Fibroblast of the aortic adventitia (primary cell): ENCODE results near the gene PDE7B. TPM values are rescaled to one million over a fixed set of nuclear protein-coding genes. Genes with fewer than 3 reads are reported as not detected.

ENCODE experiments used
- DNase-seq: peaks from one replicate; pipeline ENCODE4 v3.0.0-alpha.2; 2010; ENCODE audit warnings: low read depth
- H3K4me3 ChIP-seq: 2 replicates; pipeline ENCODE4 v1.5.1; 2011; ENCODE audit warnings: low read depth, mild to moderate bottlenecking, control low read depth, low read length, moderate library complexity
- total RNA-seq: library from RNA; depleted of rRNA; stranded (reverse); fragments of >200 nt; gene quantifications from 2 replicates; pipeline ENCODE4 v1.2.3, GENCODE V29; 2012; ENCODE audit warnings: low replicate concordance
- TF ChIP-seq, protein P1 (sequence below): IDR thresholded peaks from 2 replicates; pipeline ENCODE4 v1.5.1; 2011; ENCODE audit warnings: mild to moderate bottlenecking, low read length, control low read depth, inconsistent platforms; ENCODE audit not compliant: insufficient read depth

Gene PDE7B
- total RNA-seq, 1 donor: 23.9 TPM

DNA sequence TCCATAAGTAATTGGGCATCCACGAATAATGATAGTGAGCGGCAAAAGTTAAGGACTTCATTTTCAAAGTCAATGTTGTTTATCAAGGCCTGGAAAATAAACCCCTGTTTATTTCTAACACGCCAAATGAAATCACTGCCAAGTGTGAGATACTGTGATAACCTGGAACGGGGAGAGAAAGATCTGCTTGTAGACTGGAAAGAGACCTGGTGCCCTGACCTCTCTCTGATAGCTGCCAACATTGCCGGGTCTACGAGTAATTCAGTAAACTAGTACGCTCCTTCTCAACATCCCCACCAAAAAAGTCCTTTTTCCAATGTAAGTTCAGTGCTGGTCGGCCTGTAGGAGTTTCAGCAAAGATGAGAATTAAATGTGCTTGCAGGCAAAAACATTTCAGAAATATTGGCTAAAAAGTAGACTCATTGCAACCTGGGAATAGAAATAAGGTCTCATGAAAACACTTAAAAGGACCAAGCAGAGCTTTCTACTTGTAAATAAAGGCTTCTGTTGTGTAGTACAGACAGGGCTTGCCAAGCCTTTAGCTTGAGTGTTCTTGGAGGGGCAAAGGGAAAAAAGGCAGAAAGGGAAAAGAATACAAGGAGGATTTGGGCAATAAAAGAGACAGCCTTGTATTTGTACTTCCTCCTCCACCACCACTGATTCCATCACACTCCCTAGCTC, 43.9 kb downstream of the PDE7B start:
- TF ChIP-seq, protein P1, sequence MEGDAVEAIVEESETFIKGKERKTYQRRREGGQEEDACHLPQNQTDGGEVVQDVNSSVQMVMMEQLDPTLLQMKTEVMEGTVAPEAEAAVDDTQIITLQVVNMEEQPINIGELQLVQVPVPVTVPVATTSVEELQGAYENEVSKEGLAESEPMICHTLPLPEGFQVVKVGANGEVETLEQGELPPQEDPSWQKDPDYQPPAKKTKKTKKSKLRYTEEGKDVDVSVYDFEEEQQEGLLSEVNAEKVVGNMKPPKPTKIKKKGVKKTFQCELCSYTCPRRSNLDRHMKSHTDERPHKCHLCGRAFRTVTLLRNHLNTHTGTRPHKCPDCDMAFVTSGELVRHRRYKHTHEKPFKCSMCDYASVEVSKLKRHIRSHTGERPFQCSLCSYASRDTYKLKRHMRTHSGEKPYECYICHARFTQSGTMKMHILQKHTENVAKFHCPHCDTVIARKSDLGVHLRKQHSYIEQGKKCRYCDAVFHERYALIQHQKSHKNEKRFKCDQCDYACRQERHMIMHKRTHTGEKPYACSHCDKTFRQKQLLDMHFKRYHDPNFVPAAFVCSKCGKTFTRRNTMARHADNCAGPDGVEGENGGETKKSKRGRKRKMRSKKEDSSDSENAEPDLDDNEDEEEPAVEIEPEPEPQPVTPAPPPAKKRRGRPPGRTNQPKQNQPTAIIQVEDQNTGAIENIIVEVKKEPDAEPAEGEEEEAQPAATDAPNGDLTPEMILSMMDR: no peak
- H3K4me3 ChIP-seq: no peak overlapping the region
- DNase-seq: no peak

DNA sequence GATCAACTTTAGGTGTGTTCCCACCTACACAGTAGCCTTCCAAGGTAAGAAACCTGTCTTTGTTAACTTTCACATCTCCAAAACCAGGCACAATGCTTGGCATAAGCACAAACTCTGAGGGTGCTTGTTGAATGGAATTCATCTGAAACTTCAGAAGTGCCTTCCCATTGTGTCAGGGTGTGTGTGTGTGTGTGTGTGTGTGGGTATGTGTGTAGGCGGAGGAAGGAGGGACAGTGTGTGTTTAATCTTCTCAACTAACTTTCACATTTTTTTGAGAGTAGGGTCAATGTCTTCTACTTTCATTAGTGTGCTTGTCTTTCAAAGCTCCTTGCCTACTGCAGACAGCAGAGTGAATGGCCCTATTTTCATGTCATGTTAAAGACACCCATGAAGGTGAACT, 45.6 kb downstream of the PDE7B start:
- TF ChIP-seq, protein P1: no peak
- DNase-seq: no peak
- H3K4me3 ChIP-seq: no peak overlapping the region

DNA sequence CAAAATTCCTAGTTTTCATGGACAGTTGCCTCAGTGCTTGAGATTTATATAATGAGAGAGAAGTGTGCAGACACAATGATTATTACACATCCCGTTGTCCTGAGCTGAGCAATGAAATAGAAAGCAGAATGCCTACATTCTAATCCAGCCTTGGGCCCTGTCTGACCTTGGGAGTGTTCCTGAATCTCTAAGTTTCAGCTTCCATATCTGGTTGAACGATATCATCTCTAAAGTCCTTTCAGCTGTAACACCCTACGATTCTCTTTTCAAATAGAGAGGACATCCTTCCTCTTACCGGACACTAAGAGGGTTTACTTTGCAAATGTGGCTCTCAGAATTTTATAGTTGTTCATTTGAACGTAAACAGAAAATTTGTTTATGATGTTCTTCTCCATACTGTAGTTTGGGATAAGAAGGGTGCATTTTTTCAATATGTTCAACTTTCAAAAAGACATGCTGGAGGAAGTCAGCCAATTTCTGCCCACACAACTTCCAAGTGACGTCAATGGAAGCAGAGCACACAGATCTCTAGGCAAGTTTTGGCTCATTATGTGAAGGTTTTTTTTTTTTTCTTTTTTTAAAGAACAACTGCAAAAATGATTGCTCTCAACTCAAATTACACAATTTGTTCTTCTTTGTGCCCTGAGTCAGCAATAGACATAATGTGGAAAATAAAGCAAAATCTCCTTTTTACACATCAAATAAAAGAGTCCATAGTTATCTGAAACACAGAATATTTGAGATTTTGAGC, 50.4 kb downstream of the PDE7B start:
- peak overlapping the region; percentile 43 for H3K4me3 ChIP-seq
- TF ChIP-seq, protein P1: no peak
- DNase-seq: peak; percentile 97

DNA sequence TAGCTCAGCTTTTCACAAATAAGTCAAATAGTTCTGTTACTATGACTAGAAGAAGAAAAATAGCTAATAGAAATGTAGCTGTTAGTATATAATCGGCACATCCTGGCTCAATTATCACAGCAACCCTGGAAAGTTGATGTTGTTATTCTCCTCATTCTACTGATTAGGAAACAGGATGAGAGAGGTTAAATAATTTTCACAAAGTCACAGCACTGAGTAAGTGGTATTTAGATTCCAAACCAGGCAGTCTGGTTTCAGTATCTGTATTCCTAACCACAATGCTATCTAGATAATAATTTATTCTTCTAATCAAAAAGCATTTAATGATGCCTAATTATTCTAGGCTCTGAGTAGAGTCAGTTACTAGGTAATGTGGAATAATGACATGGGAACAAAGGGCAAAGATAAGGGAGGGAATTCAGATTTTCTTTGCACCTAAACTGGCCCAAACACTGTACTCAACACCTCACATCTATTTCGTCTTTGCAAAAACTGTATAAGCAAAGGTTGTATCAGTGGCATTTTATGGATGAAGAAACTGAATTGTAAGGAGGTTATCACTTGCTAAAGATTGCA, 51.3 kb downstream of the PDE7B start:
- DNase-seq: peak; percentile 38
- TF ChIP-seq, protein P1: no peak
- H3K4me3 ChIP-seq: no peak overlapping the region

DNA sequence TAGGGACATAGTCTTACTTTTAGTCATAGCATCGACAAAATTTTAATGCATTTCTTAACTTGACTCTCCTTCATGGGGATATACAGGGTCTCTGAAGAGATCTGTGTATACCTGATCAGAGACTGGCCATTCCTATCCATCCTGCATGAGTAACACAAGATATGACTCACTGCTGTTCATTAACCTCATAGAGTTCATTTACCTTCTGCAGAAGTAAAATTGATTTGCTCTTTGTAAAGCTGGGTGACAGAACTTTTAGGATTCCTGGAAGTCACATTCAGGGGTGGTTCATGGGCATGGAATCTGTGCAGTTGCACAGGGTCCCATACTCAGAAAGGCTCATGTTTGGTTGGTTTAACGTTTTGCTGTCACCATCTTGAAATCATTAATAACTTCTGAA, 53.2 kb downstream of the PDE7B start:
- TF ChIP-seq, protein P1: no peak
- peak; percentile 30 for DNase-seq
- no peak overlapping the region for H3K4me3 ChIP-seq

DNA sequence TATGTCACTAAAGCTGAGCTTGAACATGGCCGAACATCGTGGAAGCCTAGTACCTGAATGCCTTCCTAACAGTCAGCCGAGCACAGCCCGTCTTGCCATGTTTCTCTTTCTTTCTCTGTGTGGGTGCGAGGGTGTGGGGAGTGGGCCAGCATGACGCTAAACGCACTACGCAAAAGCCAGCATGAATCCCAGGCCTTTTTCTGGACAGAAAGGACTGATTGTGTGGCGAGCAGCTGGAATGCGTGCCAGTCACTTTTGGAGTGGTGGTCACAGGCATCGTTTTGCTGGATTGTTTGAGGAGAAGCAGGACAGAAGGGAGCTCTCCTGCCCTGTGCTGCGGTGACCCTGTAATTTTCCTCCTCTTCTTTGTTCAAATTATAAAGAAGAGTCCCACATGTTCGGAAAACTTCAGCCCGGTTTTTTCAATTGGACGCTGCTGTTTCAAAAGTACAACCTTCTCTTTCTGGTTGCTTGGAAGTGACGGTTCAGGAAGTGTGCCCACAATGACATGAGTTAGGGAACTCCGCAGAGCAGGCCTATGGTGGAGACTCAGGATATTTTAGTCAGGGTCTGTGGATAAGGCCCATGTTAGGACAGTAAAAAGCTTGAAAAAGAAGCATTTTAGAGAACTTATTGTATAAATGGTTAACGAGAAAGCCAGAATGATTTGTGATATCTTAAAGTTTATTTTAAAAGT, 54.3 kb downstream of the PDE7B start:
- TF ChIP-seq, protein P1: no peak
- peak overlapping the region; percentile 26 for H3K4me3 ChIP-seq
- peak; percentile 63 for DNase-seq
